Mucosa of rectum (tissue), 2 donors: ENCODE results near the gene FLNC.

Source experiments
- H3K27ac ChIP-seq, 2 donors: one replicate each; pipeline ENCODE4 v1.7.0; 2013; ENCODE audit warnings: inconsistent platforms in 2 of 2, low read depth in 2 of 2, low read length in 2 of 2
- H3K27me3 ChIP-seq, 2 donors: one replicate each; pipeline ENCODE4 v1.7.0; 2013; ENCODE audit warnings: low read length in 2 of 2; ENCODE audit not compliant: control insufficient read depth in 2 of 2, insufficient read depth in 2 of 2
- H3K36me3 ChIP-seq, 2 donors: one replicate each; pipeline ENCODE4 v1.7.0; 2013; ENCODE audit warnings: low read length in 2 of 2; ENCODE audit not compliant: control insufficient read depth in 2 of 2, insufficient read depth in 2 of 2
- H3K4me1 ChIP-seq, 2 donors: one replicate each; pipeline ENCODE4 v1.7.0; 2013; ENCODE audit warnings: low read length in 2 of 2, mild to moderate bottlenecking in 1 of 2; ENCODE audit not compliant: control insufficient read depth in 2 of 2, insufficient read depth in 2 of 2
- H3K4me3 ChIP-seq, 2 donors: one replicate each; pipeline ENCODE4 v1.7.0; 2013; ENCODE audit warnings: low read length in 2 of 2
- H3K9ac ChIP-seq, 2 donors: one replicate each; pipeline ENCODE4 v1.7.0; 2013; ENCODE audit warnings: low read length in 2 of 2, low read depth in 1 of 2, mild to moderate bottlenecking in 1 of 2
- H3K9me3 ChIP-seq, 2 donors: one replicate each; pipeline ENCODE4 v1.7.0; 2013; ENCODE audit warnings: low read length in 2 of 2; ENCODE audit not compliant: control insufficient read depth in 2 of 2
- donor health status: healthy.
- donor health status: Normal muscosa, but diverticular disease.

FLNC gene

GRCh38 chr7:128872394-128872824 is 42.2 kb downstream of the FLNC start:
- Histone ChIP-seq H3K9me3 (no peaks in the 10 kb centered on the region), H3K4me1 (peaks cover 23 to 27% of the 10 kb centered on the region in 2 donors), H3K27me3 (no peaks in the 10 kb centered on the region), H3K4me3 (no peak overlapping the region), H3K27ac (no peak overlapping the region), H3K9ac (no peak overlapping the region), H3K36me3 (no peaks in the 10 kb centered on the region)

- Histone ChIP-seq H3K36me3 (no peaks in the 10 kb centered on the region), H3K4me3 (no peak overlapping the region), H3K9me3 (no peaks in the 10 kb centered on the region), H3K27me3 (no peaks in the 10 kb centered on the region), H3K27ac (no peak overlapping the region), H3K9ac (no peak overlapping the region), H3K4me1 (peaks cover 23 to 27% of the 10 kb centered on the region in 2 donors)
Observed at GRCh38 chr7:128873234-128873633, 43.0 kb downstream of the FLNC start.

- Histone ChIP-seq H3K36me3 (no peaks in the 10 kb centered on the region), H3K27me3 (no peaks in the 10 kb centered on the region), H3K9ac (peak overlapping the region in 1 of 2 donors; percentile 58), H3K9me3 (no peaks in the 10 kb centered on the region), H3K4me1 (peaks cover 19 to 22% of the 10 kb centered on the region in 2 donors), H3K4me3 (peak overlapping the region; percentile 28 to 53), H3K27ac (peak overlapping the region in 1 of 2 donors; percentile 54)
Observed at GRCh38 chr7:128874140-128875031, 44.2 kb downstream of the FLNC start.

GRCh38 chr7:128875523-128875948 is 45.3 kb downstream of the FLNC start:
- Histone ChIP-seq H3K27ac (no peak overlapping the region), H3K36me3 (no peaks in the 10 kb centered on the region), H3K9me3 (no peaks in the 10 kb centered on the region), H3K4me3 (no peak overlapping the region), H3K27me3 (no peaks in the 10 kb centered on the region), H3K9ac (no peak overlapping the region), H3K4me1 (peaks cover 16 to 19% of the 10 kb centered on the region in 2 donors)

GRCh38 chr7:128876127-128876526 is 45.9 kb downstream of the FLNC start:
- Histone ChIP-seq H3K9ac (no peak overlapping the region), H3K4me3 (no peak overlapping the region), H3K4me1 (peaks cover 16 to 19% of the 10 kb centered on the region in 2 donors), H3K36me3 (no peaks in the 10 kb centered on the region), H3K27me3 (no peaks in the 10 kb centered on the region), H3K9me3 (no peaks in the 10 kb centered on the region), H3K27ac (no peak overlapping the region)

- Histone ChIP-seq H3K9me3 (no peaks in the 10 kb centered on the region), H3K27me3 (no peaks in the 10 kb centered on the region), H3K9ac (no peak overlapping the region), H3K4me1 (peaks cover 16 to 19% of the 10 kb centered on the region in 2 donors), H3K4me3 (no peak overlapping the region), H3K27ac (no peak overlapping the region), H3K36me3 (no peaks in the 10 kb centered on the region)
Observed at GRCh38 chr7:128876586-128876977, 46.4 kb downstream of the FLNC start.

GRCh38 chr7:128876978-128877755 is 47.0 kb downstream of the FLNC start:
- Histone ChIP-seq H3K4me3 (no peak overlapping the region), H3K9ac (no peak overlapping the region), H3K9me3 (no peaks in the 10 kb centered on the region), H3K27me3 (no peaks in the 10 kb centered on the region), H3K36me3 (no peaks in the 10 kb centered on the region), H3K27ac (no peak overlapping the region), H3K4me1 (peaks cover 16 to 19% of the 10 kb centered on the region in 2 donors)

GRCh38 chr7:128877756-128878120 is 47.5 kb downstream of the FLNC start:
- Histone ChIP-seq H3K4me1 (peaks cover 16 to 19% of the 10 kb centered on the region in 2 donors), H3K27me3 (no peaks in the 10 kb centered on the region), H3K4me3 (no peak overlapping the region), H3K36me3 (no peaks in the 10 kb centered on the region), H3K27ac (no peak overlapping the region), H3K9me3 (no peaks in the 10 kb centered on the region), H3K9ac (no peak overlapping the region)

GRCh38 chr7:128878226-128879105 is 48.3 kb downstream of the FLNC start:
- no peak overlapping the region for H3K4me3 ChIP-seq
- no peaks in the 10 kb centered on the region for H3K9me3 ChIP-seq
- H3K9ac ChIP-seq, result no peak overlapping the region
- peaks cover 16 to 19% of the 10 kb centered on the region in 2 donors for H3K4me1 ChIP-seq
- H3K27me3 ChIP-seq, result no peaks in the 10 kb centered on the region
- H3K36me3 ChIP-seq, result no peaks in the 10 kb centered on the region
- no peak overlapping the region for H3K27ac ChIP-seq
